Suprapubic skin (tissue), 3 donors: ENCODE results near the gene VPS35L.

Experiments used
- EP300 ChIP-seq: sonication (generic); formaldehyde crosslinking; IDR thresholded peaks from one replicate; pipeline ENCODE4 v1.6.1; 2017; ENCODE audit warnings: antibody characterized with exemption
- POLR2A ChIP-seq, 2 donors: fragments of 450-650 bp; IDR thresholded peaks; one replicate each; pipeline ENCODE4 v1.6.1; 2017; ENCODE audit warnings: antibody characterized with exemption in 2 of 2, mild to moderate bottlenecking in 2 of 2, moderate library complexity in 2 of 2
- TF ChIP-seq, protein P1 (sequence below), 2 donors: fragments of 200-600 bp in 1 of 2; fragments of 450-650 bp in 1 of 2; sonication (generic) in 1 of 2; IDR thresholded peaks; one replicate each; pipeline ENCODE4 v1.5.1; 2016 to 2019; ENCODE audit warnings: antibody characterized with exemption in 2 of 2, mild to moderate bottlenecking in 1 of 2, moderate library complexity in 1 of 2

DNA sequence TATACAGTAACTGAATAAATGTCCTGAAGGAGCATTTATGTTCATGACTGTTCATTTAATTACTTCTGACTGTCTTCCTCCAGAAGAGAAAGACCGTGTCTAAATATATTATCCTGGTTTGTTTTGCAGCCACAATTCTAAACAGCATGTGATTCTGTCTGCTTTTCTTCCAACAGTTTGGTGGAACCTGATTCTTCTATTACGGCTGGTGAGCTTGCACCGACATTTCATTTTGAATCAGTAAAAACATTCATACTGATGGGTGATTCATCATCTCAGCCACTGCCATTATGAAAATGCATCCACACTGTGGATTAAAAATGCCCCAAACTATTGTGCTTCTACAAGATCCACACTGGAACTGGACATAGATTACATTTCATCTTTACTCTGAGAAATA is 145.6 kb downstream of the VPS35L start:
- no peak for TF ChIP-seq EP300
- TF ChIP-seq, protein P1, sequence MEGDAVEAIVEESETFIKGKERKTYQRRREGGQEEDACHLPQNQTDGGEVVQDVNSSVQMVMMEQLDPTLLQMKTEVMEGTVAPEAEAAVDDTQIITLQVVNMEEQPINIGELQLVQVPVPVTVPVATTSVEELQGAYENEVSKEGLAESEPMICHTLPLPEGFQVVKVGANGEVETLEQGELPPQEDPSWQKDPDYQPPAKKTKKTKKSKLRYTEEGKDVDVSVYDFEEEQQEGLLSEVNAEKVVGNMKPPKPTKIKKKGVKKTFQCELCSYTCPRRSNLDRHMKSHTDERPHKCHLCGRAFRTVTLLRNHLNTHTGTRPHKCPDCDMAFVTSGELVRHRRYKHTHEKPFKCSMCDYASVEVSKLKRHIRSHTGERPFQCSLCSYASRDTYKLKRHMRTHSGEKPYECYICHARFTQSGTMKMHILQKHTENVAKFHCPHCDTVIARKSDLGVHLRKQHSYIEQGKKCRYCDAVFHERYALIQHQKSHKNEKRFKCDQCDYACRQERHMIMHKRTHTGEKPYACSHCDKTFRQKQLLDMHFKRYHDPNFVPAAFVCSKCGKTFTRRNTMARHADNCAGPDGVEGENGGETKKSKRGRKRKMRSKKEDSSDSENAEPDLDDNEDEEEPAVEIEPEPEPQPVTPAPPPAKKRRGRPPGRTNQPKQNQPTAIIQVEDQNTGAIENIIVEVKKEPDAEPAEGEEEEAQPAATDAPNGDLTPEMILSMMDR (IDR thresholded peaks at IDR 0.05), result no peak
- no peak for TF ChIP-seq POLR2A (IDR thresholded peaks at IDR 0.05)
